Retinal pigment epithelial cell (primary cell): ENCODE data around the gene ALDH3B2.

Experiments
- DNase-seq: peaks from one replicate; pipeline ENCODE4 v3.0.0-alpha.2; 2010; ENCODE audit warnings: low read depth
- H3K4me3 ChIP-seq: 2 replicates; pipeline ENCODE4 v1.5.1; 2011; ENCODE audit warnings: mild to moderate bottlenecking, low read length, control low read depth, moderate library complexity
- CTCF ChIP-seq: conservative IDR thresholded peaks from 2 replicates; pipeline ENCODE4 v1.5.1; 2011; ENCODE audit warnings: low read depth, low read length, control low read depth, inconsistent platforms

ALDH3B2 gene

GRCh38 chr11:67700548-67701262, 26.3 kb upstream of the ALDH3B2 start:
- no peak for TF ChIP-seq CTCF
- no peak overlapping the region for H3K4me3 ChIP-seq
- DNase-seq = peak; percentile 89

- no peak for TF ChIP-seq CTCF
These were observed 25.7 kb upstream of the ALDH3B2 start for GRCh38 chr11:67700141-67700540.

GRCh38 chr11:67699521-67699920, 25.1 kb upstream of the ALDH3B2 start:
- no peak for DNase-seq
- TF ChIP-seq CTCF = no peak
- no peak overlapping the region for H3K4me3 ChIP-seq

More at GRCh38 chr11:67700141-67700540, 25.7 kb upstream of the ALDH3B2 start:
- H3K4me3 ChIP-seq = no peak overlapping the region
- DNase-seq = no peak

GRCh38 chr11:67698247-67698646, 23.8 kb upstream of the ALDH3B2 start:
- no peak for DNase-seq
- no peak overlapping the region for H3K4me3 ChIP-seq
- peak; percentile 12 for TF ChIP-seq CTCF

- no peak overlapping the region for H3K4me3 ChIP-seq
- no peak for TF ChIP-seq CTCF
- DNase-seq = no peak
These were observed 23.4 kb upstream of the ALDH3B2 start for GRCh38 chr11:67697846-67698245.

GRCh38 chr11:67696998-67697397, 22.6 kb upstream of the ALDH3B2 start:
- TF ChIP-seq CTCF = no peak
- H3K4me3 ChIP-seq = no peak overlapping the region
- DNase-seq = no peak

- no peak for TF ChIP-seq CTCF
- DNase-seq = no peak
These were observed 21.2 kb upstream of the ALDH3B2 start for GRCh38 chr11:67695606-67696005.

More at GRCh38 chr11:67695606-67696005, 21.2 kb upstream of the ALDH3B2 start:
- no peak overlapping the region for H3K4me3 ChIP-seq
